K562 (cell line): ENCODE results near the gene PKLR. TPM values are rescaled to one million over a fixed set of nuclear protein-coding genes. Genes with fewer than 3 reads are reported as not detected.

ENCODE experiments used
- BMI1 ChIP-seq: fragments of 150-350 bp; IDR thresholded peaks from 2 replicates; pipeline ENCODE4 v1.6.1; 2014; ENCODE audit warnings: low read length
- CEBPB ChIP-seq: fragments of 450-650 bp; IDR thresholded peaks from 2 replicates; pipeline ENCODE4 v1.6.1; 2016; ENCODE audit warnings: missing genetic modification characterization, missing compliant biosample characterization
- EHMT2 ChIP-seq: fragments of 450-650 bp; IDR thresholded peaks from 2 replicates; pipeline ENCODE4 v1.6.1; 2018; ENCODE audit warnings: antibody characterized with exemption
- ELF4 ChIP-seq: fragments of 450-650 bp; formaldehyde crosslinking; IDR thresholded peaks from 2 replicates; pipeline ENCODE4 v1.4.0; 2022; ENCODE audit warnings: missing genetic modification characterization
- ILF3 ChIP-seq: fragments of 450-650 bp; IDR thresholded peaks from 2 replicates; pipeline ENCODE4 v1.6.1; 2018; ENCODE audit warnings: antibody characterized with exemption, mild to moderate bottlenecking, moderate library complexity, borderline replicate concordance
- ILK ChIP-seq: fragments of 450-650 bp; IDR thresholded peaks from 2 replicates; pipeline ENCODE4 v1.6.1; 2016; ENCODE audit warnings: missing genetic modification characterization, low read depth, mild to moderate bottlenecking, missing compliant biosample characterization, moderate library complexity, borderline replicate concordance
- MCM5 ChIP-seq: fragments of 450-650 bp; IDR thresholded peaks from 2 replicates; pipeline ENCODE4 v1.6.1; 2016; ENCODE audit warnings: low read depth
- MECOM ChIP-seq: fragments of 250-450 bp; sonication (Bioruptor Pico); IDR thresholded peaks from 2 replicates; pipeline ENCODE4 v1.8.0; 2022; ENCODE audit warnings: inconsistent platforms
- NFIX ChIP-seq: fragments of 250-450 bp; sonication (Bioruptor Pico); IDR thresholded peaks from 2 replicates; pipeline ENCODE4 v1.4.0; 2020; ENCODE audit warnings: low read depth, mild to moderate bottlenecking, moderate library complexity
- NKRF ChIP-seq: fragments of 450-650 bp; IDR thresholded peaks from 2 replicates; pipeline ENCODE4 v1.6.1; 2016; ENCODE audit warnings: borderline replicate concordance
- NR1H2 ChIP-seq: sonication (generic); formaldehyde crosslinking; IDR thresholded peaks from 2 replicates; pipeline ENCODE4 v1.4.0; 2020; ENCODE audit warnings: mild to moderate bottlenecking, missing genetic modification reagents
- RBM39 ChIP-seq: fragments of 200-400 bp; formaldehyde crosslinking; optimal IDR thresholded peaks from 2 replicates; pipeline ENCODE3; 2018; ENCODE audit warnings: low read depth, low read length
- REST ChIP-seq, 2 experiments: fragments of 450-650 bp; formaldehyde crosslinking in 1 of 2; IDR thresholded peaks; 2 replicates each; pipeline versions ENCODE4 v1.4.0 to v1.6.1; 2014 to 2020; ENCODE audit warnings: mild to moderate bottlenecking in 2 of 2, borderline replicate concordance in 1 of 2, low read depth in 1 of 2
- SIX5 ChIP-seq, 2 experiments: IDR thresholded peaks; 2 replicates each; pipeline ENCODE4 v1.6.1; 2011; ENCODE audit warnings: low read length in 2 of 2, borderline replicate concordance in 1 of 2, low read depth in 1 of 2, mild to moderate bottlenecking in 1 of 2, moderate library complexity in 1 of 2; ENCODE audit not compliant: insufficient read depth in 1 of 2
- ZNF217 ChIP-seq: sonication (generic); formaldehyde crosslinking; IDR thresholded peaks from 2 replicates; pipeline ENCODE4 v1.8.0; 2022; ENCODE audit warnings: mild to moderate bottlenecking, missing genetic modification reagents
- ZNF274 ChIP-seq: IDR thresholded peaks from 2 replicates; pipeline ENCODE4 v1.6.1; 2011; ENCODE audit warnings: low read depth, mild to moderate bottlenecking, low read length, moderate library complexity, borderline replicate concordance
- ZNF354B ChIP-seq: fragments of 250-450 bp; sonication (Bioruptor Pico); IDR thresholded peaks from 2 replicates; pipeline ENCODE4 v1.4.0; 2020
- ZNF507 ChIP-seq: conservative IDR thresholded peaks from 2 replicates; pipeline ENCODE4 v1.6.1; 2017; ENCODE audit warnings: missing genetic modification characterization, missing compliant biosample characterization
- ZNF764 ChIP-seq: fragments of 250-450 bp; sonication (Bioruptor Pico); IDR thresholded peaks from 2 replicates; pipeline ENCODE4 v1.4.0; 2020; ENCODE audit warnings: low read depth, mild to moderate bottlenecking, moderate library complexity
- polyA plus RNA-seq, 8 experiments: library from polyadenylated mRNA; depleted of rRNA in 4 of 8; stranded (reverse) in 5 of 8; unstranded in 3 of 8; fragments of >200 nt; fragmentation: Nextera tagmentation in 2 of 8; fragmentation: Illumina TruSeq in 1 of 8; extraction: Ambion mirVana in 2 of 8; extraction: Trizol in 1 of 8; gene quantifications; 2 replicates each; pipeline versions ENCODE4 v1.2.1 to v1.2.3, GENCODE V29; 2011 to 2014; ENCODE audit warnings: inconsistent platforms in 1 of 8, missing spikeins in 1 of 8
- total RNA-seq, 7 experiments: library from RNA; depleted of rRNA in 6 of 7; stranded (reverse); fragments of >200 nt in 6 of 7; fragmentation: Illumina TruSeq in 2 of 7; extraction: Trizol in 2 of 7; gene quantifications; 2 replicates each; pipeline versions ENCODE4 v1.2.1 to v1.2.3, GENCODE V29; 2011 to 2021; ENCODE audit warnings: low replicate concordance in 1 of 7

The PKLR gene
- total and polyA plus RNA-seq, 9 of the 15 experiments (the other 6 are each of a cell fraction or from before 2014, with no cell fraction given): 10.7 to 78.4 (median 38.2) TPM

DNA sequence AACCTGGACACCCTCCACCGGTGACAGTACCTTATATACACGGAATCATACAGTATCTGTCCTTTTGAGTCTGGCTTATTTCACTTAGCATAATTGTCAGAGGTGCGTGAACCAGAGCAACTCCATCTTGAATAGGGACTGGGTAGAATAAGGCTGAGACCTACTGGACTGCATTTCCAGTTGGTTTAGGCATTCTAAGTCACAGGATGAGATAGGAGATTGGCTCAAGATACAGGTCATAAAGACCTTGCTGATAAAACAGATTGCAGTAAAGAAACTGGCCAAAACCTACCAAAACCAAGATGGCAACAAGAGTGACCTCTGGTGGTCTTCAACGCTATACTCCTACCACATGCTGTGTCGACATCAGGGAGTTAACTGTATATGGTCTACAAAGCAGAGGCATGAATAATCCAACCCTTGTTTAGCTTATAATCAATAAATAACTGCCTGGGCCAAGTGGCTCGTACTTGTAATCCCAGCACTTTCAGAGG is 6.1 kb upstream of the PKLR start (continued):
- TF ChIP-seq SIX5 (IDR thresholded peaks at IDR 0.05; ENCODE audit: borderline replicate concordance in 1 of 2, insufficient read depth in 1 of 2, low read depth in 1 of 2, low read length in 2 of 2): no peak
- peak; percentile 85; the same call in 1 of the 2 replicates for TF ChIP-seq ELF4 (CRISPR knock-in tag)
- TF ChIP-seq BMI1: no peak
- peak; percentile 60 for TF ChIP-seq ZNF507 (tag)
- TF ChIP-seq RBM39: no peak
- TF ChIP-seq ZNF354B (CRISPR knock-in tag): peak; percentile 91
- no peak for TF ChIP-seq ZNF217 (CRISPR knock-in tag)
- TF ChIP-seq ILF3: no peak
- TF ChIP-seq MECOM (CRISPR knock-in tag): peak; percentile 97
- TF ChIP-seq ILK (tag): peak; percentile 87
- no peak for TF ChIP-seq ZNF764 (CRISPR knock-in tag)
- TF ChIP-seq EHMT2: no peak
- no peak for TF ChIP-seq NKRF
- TF ChIP-seq ZNF274: no peak
- no peak for TF ChIP-seq MCM5
- TF ChIP-seq NFIX (CRISPR knock-in tag): peak; percentile 59
- peak; percentile 77 for TF ChIP-seq CEBPB (tag)
- TF ChIP-seq REST (IDR thresholded peaks at IDR 0.05; ENCODE audit: borderline replicate concordance): peak; percentile 81
- peak; percentile 68; the same call in 1 of the 2 replicates for TF ChIP-seq REST (CRISPR knock-in tag; IDR thresholded peaks at IDR 0.05; ENCODE audit: low read depth)
- TF ChIP-seq NR1H2 (CRISPR knock-in tag): no peak
